Measurements from ENCODE around the gene USP2. TPM values are rescaled to one million over a fixed set of nuclear protein-coding genes. Genes with fewer than 3 reads are reported as not detected.

Gene USP2
- total RNA-seq, 4 donors from 2014 or later = 0.29 to 28.2 (median 2.1) TPM; not detected in 1

GRCh38 chr11:119420631-119421030 is 39.1 kb upstream of the USP2 start:
- Histone ChIP-seq H3K4me3 (no peak overlapping the region), H3K4me1 (peaks cover 0 to 13% of the 10 kb centered on the region in 2 donors), H3K9me3 (no peaks in the 10 kb centered on the region), H3K27ac (peak overlapping the region in 1 of 2 donors; percentile 19), H3K36me3 (no peaks in the 10 kb centered on the region), H3K27me3 (no peaks in the 10 kb centered on the region)
- no peak for TF ChIP-seq POLR2A (IDR thresholded peaks at IDR 0.05)
- TF ChIP-seq CTCF (IDR thresholded peaks at IDR 0.05) = no peak
- no peak for DNase-seq
- intact Hi-C loops (cut with DNase I; ENCODE audit: low total_unique reads) = no loop called here

GRCh38 chr11:119419834-119420492 is 38.5 kb upstream of the USP2 start:
- intact Hi-C loops (cut with DNase I; ENCODE audit: low total_unique reads) = no loop called here
- DNase-seq = no peak
- H3K27me3 ChIP-seq = no peaks in the 10 kb centered on the region
- H3K27ac ChIP-seq = peak overlapping the region in 1 of 2 donors; percentile 28
- H3K36me3 ChIP-seq = no peaks in the 10 kb centered on the region
- peaks cover 0 to 13% of the 10 kb centered on the region in 2 donors for H3K4me1 ChIP-seq
- TF ChIP-seq POLR2A (IDR thresholded peaks at IDR 0.05) = no peak
- no peak for TF ChIP-seq CTCF (IDR thresholded peaks at IDR 0.05)
- H3K9me3 ChIP-seq = no peaks in the 10 kb centered on the region
- no peak overlapping the region for H3K4me3 ChIP-seq

GRCh38 chr11:119419246-119419645 is 37.8 kb upstream of the USP2 start:
- H3K4me3 ChIP-seq = no peak overlapping the region
- no peaks in the 10 kb centered on the region for H3K9me3 ChIP-seq
- H3K27me3 ChIP-seq = no peaks in the 10 kb centered on the region
- peaks cover 0 to 13% of the 10 kb centered on the region in 2 donors for H3K4me1 ChIP-seq
- no peaks in the 10 kb centered on the region for H3K36me3 ChIP-seq
- DNase-seq = no peak
- intact Hi-C loops (cut with DNase I; ENCODE audit: low total_unique reads) = no loop called here
- TF ChIP-seq CTCF (IDR thresholded peaks at IDR 0.05) = no peak
- no peak for TF ChIP-seq POLR2A (IDR thresholded peaks at IDR 0.05)
- peak overlapping the region in 1 of 2 donors; percentile 84 for H3K27ac ChIP-seq

- peak overlapping the region in 1 of 2 donors; percentile 84 for H3K27ac ChIP-seq
Observed at GRCh38 chr11:119418759-119419158, 37.3 kb upstream of the USP2 start.

More at GRCh38 chr11:119418759-119419158, 37.3 kb upstream of the USP2 start:
- DNase-seq = no peak
- H3K27me3 ChIP-seq = no peaks in the 10 kb centered on the region
- H3K4me3 ChIP-seq = no peak overlapping the region
- peaks cover 0 to 13% of the 10 kb centered on the region in 2 donors for H3K4me1 ChIP-seq
- TF ChIP-seq POLR2A (IDR thresholded peaks at IDR 0.05) (no peak), CTCF (IDR thresholded peaks at IDR 0.05) (no peak)
- no peaks in the 10 kb centered on the region for H3K36me3 ChIP-seq
- H3K9me3 ChIP-seq = no peaks in the 10 kb centered on the region
- intact Hi-C loops (cut with DNase I; ENCODE audit: low total_unique reads) = no loop called here
